ENCODE results near the gene ARRB2.

Gene ARRB2

GRCh38 chr17:4673986-4674684 lies 36.3 kb upstream of the ARRB2 start:
- Histone ChIP-seq H3K9me3 (ENCODE audit: insufficient read depth, low read length) (no peaks in the 10 kb centered on the region), H3K27ac (ENCODE audit: low read depth, low read length) (no peak overlapping the region), H3K4me2 (ENCODE audit: low read depth, low read length, poor library complexity, severe bottlenecking) (no peak overlapping the region), H4K20me1 (ENCODE audit: low read depth, low read length) (no peaks in the 10 kb centered on the region), H2AFZ (ENCODE audit: low read depth, low read length, severe bottlenecking) (no peak overlapping the region), H3K36me3 (ENCODE audit: low read length) (no peaks in the 10 kb centered on the region; the same call in 1 of the 2 replicates), H3K79me2 (ENCODE audit: insufficient read depth, low read length) (no peaks in the 10 kb centered on the region), H3K9ac (ENCODE audit: low read length) (no peak overlapping the region), H3K27me3 (ENCODE audit: low read length) (no peaks in the 10 kb centered on the region), H3F3A (ENCODE audit: insufficient read depth) (no peaks in the 10 kb centered on the region), H3K9me2 (replicated peaks; ENCODE audit: insufficient read depth, low read length) (no peaks in the 10 kb centered on the region), H3K4me3 (ENCODE audit: insufficient read depth, low read length, poor library complexity, severe bottlenecking) (no peak overlapping the region)
- TF ChIP-seq EZH2phosphoT487 (conservative IDR thresholded peaks at IDR 0.05; ENCODE audit: low read length): no peak
- TF ChIP-seq, protein P1, sequence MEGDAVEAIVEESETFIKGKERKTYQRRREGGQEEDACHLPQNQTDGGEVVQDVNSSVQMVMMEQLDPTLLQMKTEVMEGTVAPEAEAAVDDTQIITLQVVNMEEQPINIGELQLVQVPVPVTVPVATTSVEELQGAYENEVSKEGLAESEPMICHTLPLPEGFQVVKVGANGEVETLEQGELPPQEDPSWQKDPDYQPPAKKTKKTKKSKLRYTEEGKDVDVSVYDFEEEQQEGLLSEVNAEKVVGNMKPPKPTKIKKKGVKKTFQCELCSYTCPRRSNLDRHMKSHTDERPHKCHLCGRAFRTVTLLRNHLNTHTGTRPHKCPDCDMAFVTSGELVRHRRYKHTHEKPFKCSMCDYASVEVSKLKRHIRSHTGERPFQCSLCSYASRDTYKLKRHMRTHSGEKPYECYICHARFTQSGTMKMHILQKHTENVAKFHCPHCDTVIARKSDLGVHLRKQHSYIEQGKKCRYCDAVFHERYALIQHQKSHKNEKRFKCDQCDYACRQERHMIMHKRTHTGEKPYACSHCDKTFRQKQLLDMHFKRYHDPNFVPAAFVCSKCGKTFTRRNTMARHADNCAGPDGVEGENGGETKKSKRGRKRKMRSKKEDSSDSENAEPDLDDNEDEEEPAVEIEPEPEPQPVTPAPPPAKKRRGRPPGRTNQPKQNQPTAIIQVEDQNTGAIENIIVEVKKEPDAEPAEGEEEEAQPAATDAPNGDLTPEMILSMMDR (IDR thresholded peaks at IDR 0.05; ENCODE audit: insufficient read depth, low read length, poor library complexity, severe bottlenecking): no peak

- Histone ChIP-seq H4K20me1 (ENCODE audit: low read depth, low read length) (no peaks in the 10 kb centered on the region), H3K36me3 (ENCODE audit: low read length) (no peaks in the 10 kb centered on the region; the same call in 1 of the 2 replicates)
These were observed 35.8 kb upstream of the ARRB2 start for GRCh38 chr17:4674685-4674998.

DNA sequence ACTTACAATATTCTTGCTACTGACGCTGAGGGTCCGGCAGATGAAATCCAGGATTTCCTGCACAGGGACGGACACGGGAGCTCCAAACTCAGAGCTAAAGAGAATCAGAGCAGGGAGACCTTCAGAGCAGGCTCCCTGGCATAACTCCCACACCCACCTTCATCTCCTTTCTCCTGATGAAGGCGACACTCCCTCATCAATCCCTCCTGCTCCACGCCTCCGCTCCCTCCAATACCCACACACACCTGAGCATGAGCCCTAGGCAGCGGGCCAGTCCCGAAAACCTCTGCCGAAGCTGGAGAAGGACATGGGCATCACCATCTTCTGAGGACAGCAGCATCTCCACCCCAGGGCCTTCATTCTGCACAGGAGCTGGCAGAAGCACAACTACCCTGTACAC lies 34.6 kb upstream of the ARRB2 start:
- H3K9ac ChIP-seq (ENCODE audit: low read length): no peak overlapping the region
- no peaks in the 10 kb centered on the region for H3K9me3 ChIP-seq (ENCODE audit: insufficient read depth, low read length)
- no peaks in the 10 kb centered on the region for H3K9me2 ChIP-seq (replicated peaks; ENCODE audit: insufficient read depth, low read length)
- no peak overlapping the region for H3K27ac ChIP-seq (ENCODE audit: low read depth, low read length)
- TF ChIP-seq, protein P1 (IDR thresholded peaks at IDR 0.05; ENCODE audit: insufficient read depth, low read length, poor library complexity, severe bottlenecking): no peak
- no peak for TF ChIP-seq EZH2phosphoT487 (conservative IDR thresholded peaks at IDR 0.05; ENCODE audit: low read length)
- H4K20me1 ChIP-seq (ENCODE audit: low read depth, low read length): no peaks in the 10 kb centered on the region
- H3K79me2 ChIP-seq (ENCODE audit: insufficient read depth, low read length): no peaks in the 10 kb centered on the region
- H3K4me2 ChIP-seq (ENCODE audit: low read depth, low read length, poor library complexity, severe bottlenecking): no peak overlapping the region
- no peak overlapping the region for H2AFZ ChIP-seq (ENCODE audit: low read depth, low read length, severe bottlenecking)
- no peaks in the 10 kb centered on the region; the same call in 1 of the 2 replicates for H3K36me3 ChIP-seq (ENCODE audit: low read length)
- no peaks in the 10 kb centered on the region for H3F3A ChIP-seq (ENCODE audit: insufficient read depth)
- no peaks in the 10 kb centered on the region for H3K27me3 ChIP-seq (ENCODE audit: low read length)
- no peak overlapping the region for H3K4me3 ChIP-seq (ENCODE audit: insufficient read depth, low read length, poor library complexity, severe bottlenecking)

More at GRCh38 chr17:4674685-4674998, 35.8 kb upstream of the ARRB2 start:
- H3K27ac ChIP-seq (ENCODE audit: low read depth, low read length): no peak overlapping the region
- no peaks in the 10 kb centered on the region for H3K9me3 ChIP-seq (ENCODE audit: insufficient read depth, low read length)
- H3K9ac ChIP-seq (ENCODE audit: low read length): no peak overlapping the region
- no peak overlapping the region for H3K4me3 ChIP-seq (ENCODE audit: insufficient read depth, low read length, poor library complexity, severe bottlenecking)
- H3K4me2 ChIP-seq (ENCODE audit: low read depth, low read length, poor library complexity, severe bottlenecking): no peak overlapping the region
- H2AFZ ChIP-seq (ENCODE audit: low read depth, low read length, severe bottlenecking): no peak overlapping the region
- TF ChIP-seq, protein P1 (IDR thresholded peaks at IDR 0.05; ENCODE audit: insufficient read depth, low read length, poor library complexity, severe bottlenecking): no peak
- TF ChIP-seq EZH2phosphoT487 (conservative IDR thresholded peaks at IDR 0.05; ENCODE audit: low read length): no peak
- no peaks in the 10 kb centered on the region for H3K9me2 ChIP-seq (replicated peaks; ENCODE audit: insufficient read depth, low read length)
- H3K79me2 ChIP-seq (ENCODE audit: insufficient read depth, low read length): no peaks in the 10 kb centered on the region
- H3K27me3 ChIP-seq (ENCODE audit: low read length): no peaks in the 10 kb centered on the region
- no peaks in the 10 kb centered on the region for H3F3A ChIP-seq (ENCODE audit: insufficient read depth)
